ENCODE results near the gene TBC1D2B.
"Not testable (repeated sequence)": the region's sequence is repeated elsewhere in the genome, so short reads cannot be mapped to it uniquely, and the experiment has no call there.

- not testable (repeated sequence) for TF ChIP-seq REST (IDR thresholded peaks at IDR 0.05; ENCODE audit: insufficient replicate concordance, low read depth); CTCF (IDR thresholded peaks at IDR 0.05; ENCODE audit: insufficient read depth, low read length); SPI1 (IDR thresholded peaks at IDR 0.05; ENCODE audit: borderline replicate concordance, low read depth); POLR2AphosphoS5 (IDR thresholded peaks at IDR 0.05; ENCODE audit: low read depth); GABPA (IDR thresholded peaks at IDR 0.05; ENCODE audit: low read depth)
Observed at GRCh38 chr15:77995537-77995918, 82.0 kb downstream of the TBC1D2B start.

Data from HL-60 (cell line).